ENCODE results near the gene ANKRD16.
A peak's percentile ranks its signal among the peaks of the same experiment; 100 is the strongest.
"Not testable (repeated sequence)": the region's sequence is repeated elsewhere in the genome, so short reads cannot be mapped to it uniquely, and the experiment has no call there.

Gene ANKRD16

GRCh38 chr10:5902511-5903274 is 13.0 kb upstream of the ANKRD16 start:
- no peak for DNase-seq

- no peak for DNase-seq
These were observed 10.6 kb upstream of the ANKRD16 start for GRCh38 chr10:5900247-5900646.

GRCh38 chr10:5898163-5898562 is 8.5 kb upstream of the ANKRD16 start:
- DNase-seq: no peak

- no peak for DNase-seq
These were observed 7.8 kb upstream of the ANKRD16 start for GRCh38 chr10:5897504-5897903.

GRCh38 chr10:5897053-5897340 is 7.3 kb upstream of the ANKRD16 start:
- no peak for DNase-seq

- no peak for DNase-seq
These were observed 6.7 kb upstream of the ANKRD16 start for GRCh38 chr10:5896208-5897052.

GRCh38 chr10:5895804-5896203 is 6.1 kb upstream of the ANKRD16 start:
- no peak for DNase-seq

- no peak for DNase-seq
These were observed 5.7 kb upstream of the ANKRD16 start for GRCh38 chr10:5895365-5895764.

GRCh38 chr10:5894873-5895272 is 5.2 kb upstream of the ANKRD16 start:
- DNase-seq: no peak

- DNase-seq: no peak
These were observed 4.7 kb upstream of the ANKRD16 start for GRCh38 chr10:5894403-5894802.

GRCh38 chr10:5893321-5893720 is 3.6 kb upstream of the ANKRD16 start:
- DNase-seq: no peak

- no peak for DNase-seq
These were observed 2.3 kb upstream of the ANKRD16 start for GRCh38 chr10:5892007-5892406.

GRCh38 chr10:5891009-5891408 is 1.3 kb upstream of the ANKRD16 start:
- no peak for DNase-seq

- DNase-seq: no peak
These were observed 791 bp upstream of the ANKRD16 start for GRCh38 chr10:5890452-5890915.

GRCh38 chr10:5888843-5889623 is 660 bp downstream of the ANKRD16 start:
- peak; percentile 47 for DNase-seq

GRCh38 chr10:5888351-5888750 is 1.3 kb downstream of the ANKRD16 start:
- no peak for DNase-seq

- DNase-seq: no peak
These were observed 2.1 kb downstream of the ANKRD16 start for GRCh38 chr10:5887641-5888040.

- DNase-seq: no peak
These were observed 2.7 kb downstream of the ANKRD16 start for GRCh38 chr10:5887029-5887428.

GRCh38 chr10:5885619-5886018 is 4.1 kb downstream of the ANKRD16 start:
- no peak for DNase-seq

GRCh38 chr10:5882961-5883360 is 6.7 kb downstream of the ANKRD16 start:
- DNase-seq: no peak

- not testable (repeated sequence) for DNase-seq
These were observed 12.7 kb downstream of the ANKRD16 start for GRCh38 chr10:5877041-5877440.

- DNase-seq: no peak
These were observed 13.4 kb downstream of the ANKRD16 start for GRCh38 chr10:5876181-5876768.

- DNase-seq: peak; percentile 59
These were observed 16.1 kb downstream of the ANKRD16 start for GRCh38 chr10:5873515-5873995.
